GM19463 (cell line): Measurements from ENCODE around the gene BTRC.

Experiments
- ATAC-seq: cut with Tn5 transposase; IDR thresholded peaks from one replicate; pipeline ENCODE4 v1.9.1; 2021; ENCODE audit warnings: mild to moderate bottlenecking, moderate library complexity; ENCODE audit not compliant: unreplicated experiment

Gene BTRC

GRCh38 chr10:101441541-101442455 is 87.8 kb downstream of the BTRC start:
- no peak for ATAC-seq

DNA sequence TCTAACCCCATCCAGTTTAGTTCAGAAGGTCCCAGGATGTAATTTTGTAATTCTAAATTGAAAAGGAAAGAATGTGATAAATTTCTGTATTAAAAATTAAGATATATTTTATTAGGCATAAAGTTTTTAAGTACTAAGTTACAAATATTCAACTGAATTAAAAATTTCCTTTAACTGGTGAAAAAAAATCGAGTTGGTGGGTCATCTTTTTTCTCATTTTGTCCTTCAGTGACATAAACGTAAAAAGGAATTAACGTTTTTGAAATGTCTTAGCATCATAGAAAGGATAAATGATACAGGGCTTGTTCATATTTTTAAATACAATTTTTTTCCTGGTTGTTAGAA is 88.5 kb downstream of the BTRC start:
- ATAC-seq, result no peak

GRCh38 chr10:101444058-101444898 is 90.3 kb downstream of the BTRC start:
- no peak for ATAC-seq

- no peak for ATAC-seq
Measured at GRCh38 chr10:101446071-101446470, 92.1 kb downstream of the BTRC start.

DNA sequence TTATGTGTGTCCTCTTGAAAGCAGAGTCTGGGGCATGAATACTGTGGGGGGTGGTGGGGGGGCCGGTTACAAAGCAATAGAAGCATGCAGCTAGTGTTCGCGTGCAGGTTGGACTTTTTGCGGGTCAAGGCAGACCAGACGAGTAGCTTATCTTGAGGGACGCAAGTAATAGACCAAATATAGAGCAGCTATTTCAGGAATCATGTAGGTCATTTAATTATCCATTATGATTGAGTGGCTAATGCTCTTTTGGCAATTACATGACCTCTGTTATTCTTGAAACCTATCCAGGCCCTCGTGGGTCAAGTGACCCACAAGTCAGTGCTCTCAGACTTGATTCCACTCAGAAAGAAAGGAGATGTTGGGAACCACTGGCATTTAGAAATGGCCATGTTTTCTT is 93.0 kb downstream of the BTRC start:
- no peak for ATAC-seq

GRCh38 chr10:101447477-101447876 is 93.5 kb downstream of the BTRC start:
- no peak for ATAC-seq

DNA sequence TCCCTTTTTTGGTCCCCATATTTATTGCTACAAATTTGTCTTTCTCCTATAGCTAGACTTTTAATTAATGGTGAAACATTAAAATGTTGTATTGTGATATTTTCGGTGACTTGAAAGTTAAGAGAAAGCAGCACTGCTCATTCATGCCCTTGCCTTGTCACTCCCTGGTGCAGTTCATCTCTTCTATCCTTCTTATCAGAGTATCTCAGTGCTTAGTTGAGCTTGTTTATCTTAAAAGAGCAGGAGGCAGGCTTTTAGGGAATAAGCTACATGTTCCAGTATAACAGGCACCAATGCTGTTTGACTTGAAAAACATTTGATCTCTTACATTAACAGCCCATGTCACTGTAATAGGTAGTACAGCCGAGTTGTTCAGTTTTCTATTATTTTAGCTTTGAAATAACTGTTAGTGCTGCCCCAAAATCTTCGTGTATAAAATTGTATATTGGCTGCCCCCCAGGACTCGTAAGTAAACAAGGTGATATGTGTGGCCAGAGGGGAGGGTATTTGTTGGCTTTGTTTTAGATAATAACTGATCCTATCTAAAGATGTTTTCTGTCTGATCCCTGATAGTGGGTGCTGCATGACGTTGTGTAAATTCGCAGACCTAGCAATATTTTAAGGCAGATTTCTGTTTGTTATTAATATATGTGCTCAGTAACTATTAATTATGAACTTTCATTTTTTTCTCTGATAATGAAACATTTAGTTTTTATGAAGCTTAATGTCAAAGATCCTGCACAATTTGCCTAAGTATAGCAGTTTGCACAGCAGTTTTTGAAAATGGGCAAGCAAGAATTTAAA is 96.5 kb downstream of the BTRC start:
- no peak for ATAC-seq

DNA sequence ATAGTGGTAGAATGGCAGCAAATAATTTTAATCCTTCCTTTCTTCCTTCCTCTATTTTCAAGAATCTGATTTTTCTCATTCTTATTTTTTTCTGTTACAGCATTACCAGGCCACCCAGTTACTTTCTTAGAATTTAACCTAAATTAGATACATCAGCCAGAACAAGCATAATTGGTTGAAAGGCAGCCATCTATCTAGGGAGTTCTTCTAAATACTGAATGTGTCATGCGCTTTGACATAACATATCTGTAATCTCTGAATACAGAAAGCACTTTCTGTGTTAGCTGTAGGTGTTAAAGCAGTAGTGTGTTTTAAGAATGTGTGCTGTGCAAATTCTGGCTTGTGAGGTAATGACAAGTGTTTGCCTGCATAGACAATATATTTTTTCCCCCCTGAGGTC is 97.3 kb downstream of the BTRC start:
- no peak for ATAC-seq

GRCh38 chr10:101451667-101452069 is 97.7 kb downstream of the BTRC start:
- ATAC-seq, result no peak

DNA sequence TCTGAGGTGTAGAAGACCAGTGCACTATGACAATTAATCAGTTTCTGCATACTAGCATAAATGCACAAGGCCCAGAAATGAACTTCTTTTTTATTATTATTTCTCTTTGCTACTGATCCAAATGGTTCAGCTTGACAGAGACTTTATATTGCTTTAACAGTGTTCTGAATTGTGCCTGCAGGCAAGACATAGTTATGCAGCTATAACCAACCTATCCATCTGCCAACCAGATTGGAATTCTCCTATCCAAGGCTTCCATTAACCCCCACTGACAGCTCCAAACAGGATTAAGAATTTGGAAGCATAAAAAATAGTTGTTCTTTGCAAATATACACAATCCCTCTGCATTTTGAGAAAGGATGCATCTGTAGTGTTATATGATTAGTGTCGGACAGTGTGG is 98.2 kb downstream of the BTRC start:
- ATAC-seq, result no peak

DNA sequence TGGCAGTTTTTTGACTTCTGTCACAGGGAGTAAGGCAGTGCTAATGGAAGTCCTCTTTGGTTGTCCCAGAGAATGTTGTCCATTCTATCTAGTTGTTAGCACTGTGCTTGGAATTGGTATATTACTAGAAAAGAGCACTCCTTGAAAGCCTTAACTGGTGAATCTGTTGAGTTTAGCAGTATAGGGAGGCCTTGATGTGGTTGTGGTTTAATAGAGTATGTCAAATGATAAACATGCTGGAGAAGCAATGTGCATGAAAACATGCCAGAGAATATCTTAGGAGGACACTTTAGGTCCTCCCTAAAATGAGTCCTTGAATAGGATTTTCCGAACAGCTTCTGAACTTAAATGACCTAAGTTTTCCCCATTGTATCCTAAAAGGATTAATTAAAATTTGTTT is 98.6 kb downstream of the BTRC start:
- no peak for ATAC-seq

DNA sequence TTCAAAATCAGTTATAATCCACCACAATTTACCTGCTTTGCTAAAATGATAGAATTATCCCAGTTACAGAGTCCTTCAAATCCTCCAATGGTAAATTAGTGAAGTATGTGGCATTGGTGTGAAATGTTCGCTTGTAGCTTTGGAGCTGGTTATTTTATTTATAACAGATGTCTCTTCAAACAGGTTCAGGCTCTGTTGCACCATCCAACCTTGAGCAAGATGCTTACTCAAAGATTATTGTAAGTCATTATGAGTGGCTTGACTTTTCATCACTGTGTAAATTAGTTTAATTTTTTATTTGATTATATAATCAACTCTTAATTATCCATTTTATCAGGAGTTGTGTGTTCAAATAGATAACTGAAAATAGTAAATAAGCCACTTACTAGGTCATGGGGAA is 99.4 kb downstream of the BTRC start:
- ATAC-seq, result no peak

- no peak for ATAC-seq
Measured at GRCh38 chr10:101453791-101454718, 100.1 kb downstream of the BTRC start.

DNA sequence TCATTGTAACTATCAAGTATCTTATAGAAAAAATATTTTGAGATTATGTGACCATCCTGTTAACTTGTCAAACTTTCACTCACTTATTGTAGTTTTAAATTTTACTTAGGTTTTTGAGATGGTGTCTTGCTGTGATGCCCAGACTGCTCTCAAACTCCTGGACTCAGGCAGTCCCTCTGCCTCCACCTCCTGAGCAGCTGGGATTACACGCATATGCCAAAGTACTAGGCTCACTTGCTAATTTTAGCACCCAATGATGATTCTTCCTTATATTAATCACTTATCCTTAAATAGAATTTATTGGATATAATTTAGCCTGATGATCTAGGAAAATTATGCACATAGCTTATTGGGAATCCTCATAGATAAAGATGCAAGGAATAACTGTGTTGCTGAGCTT is 104.9 kb downstream of the BTRC start:
- no peak for ATAC-seq

GRCh38 chr10:101464082-101464481 is 110.1 kb downstream of the BTRC start:
- no peak for ATAC-seq

DNA sequence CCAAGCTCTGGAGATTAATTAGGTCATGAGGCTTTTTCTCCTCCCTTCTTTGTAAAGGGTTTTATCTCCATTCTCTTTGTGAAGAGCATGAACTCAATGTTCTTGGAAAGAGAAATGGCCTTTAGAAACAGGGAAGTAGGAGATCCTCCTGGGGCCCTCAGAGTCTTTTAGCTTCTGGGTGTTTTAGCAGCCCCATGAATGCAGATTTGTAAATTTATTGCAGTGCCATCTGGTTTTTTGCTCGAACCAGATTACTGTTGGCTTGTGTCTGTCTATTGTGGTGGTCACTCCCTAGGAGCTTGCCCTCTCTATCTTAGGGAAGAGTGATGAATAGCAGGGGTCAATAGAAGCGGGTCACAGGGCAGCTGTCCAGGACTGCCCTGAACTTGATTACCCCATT is 110.6 kb downstream of the BTRC start:
- ATAC-seq, result no peak

- no peak for ATAC-seq
Measured at GRCh38 chr10:101466016-101466912, 112.3 kb downstream of the BTRC start.

GRCh38 chr10:101467286-101467770 is 113.4 kb downstream of the BTRC start:
- no peak for ATAC-seq

- ATAC-seq, result no peak
Measured at GRCh38 chr10:101468159-101468558, 114.2 kb downstream of the BTRC start.
